ENCODE results near the gene DMBX1.

DMBX1 gene

GRCh38 chr1:46489638-46490405, at the start of gene DMBX1:
Gene DMBX1 (plus strand): TSS chr1:46489836. CDS start chr1:46507011, 17,175 bp downstream.
- FAIRE-seq: no peak

GRCh38 chr1:46440478-46440877, 49.2 kb upstream of the DMBX1 start:
- no peak for FAIRE-seq

GRCh38 chr1:46442317-46443161, 47.1 kb upstream of the DMBX1 start:
- no peak for FAIRE-seq

GRCh38 chr1:46444466-46444865, 45.2 kb upstream of the DMBX1 start:
- FAIRE-seq: no peak

GRCh38 chr1:46445773-46446256, 43.8 kb upstream of the DMBX1 start:
- FAIRE-seq: no peak

GRCh38 chr1:46446646-46447498, 42.8 kb upstream of the DMBX1 start:
- no peak for FAIRE-seq

GRCh38 chr1:46447499-46448108, 42.0 kb upstream of the DMBX1 start:
- FAIRE-seq: no peak

- no peak for FAIRE-seq
These were observed 41.3 kb upstream of the DMBX1 start for GRCh38 chr1:46448109-46448911.

- FAIRE-seq: no peak
These were observed 40.1 kb upstream of the DMBX1 start for GRCh38 chr1:46449223-46450159.

GRCh38 chr1:46450160-46450517, 39.5 kb upstream of the DMBX1 start:
- no peak for FAIRE-seq

GRCh38 chr1:46451948-46452930, 37.4 kb upstream of the DMBX1 start:
- FAIRE-seq: no peak

- no peak for FAIRE-seq
These were observed 36.7 kb upstream of the DMBX1 start for GRCh38 chr1:46452931-46453325.

- FAIRE-seq: no peak
These were observed 36.2 kb upstream of the DMBX1 start for GRCh38 chr1:46453449-46453848.

GRCh38 chr1:46455951-46456350, 33.7 kb upstream of the DMBX1 start:
- no peak for FAIRE-seq

GRCh38 chr1:46456411-46456963, 33.1 kb upstream of the DMBX1 start:
- no peak for FAIRE-seq

- no peak for FAIRE-seq
These were observed 32.5 kb upstream of the DMBX1 start for GRCh38 chr1:46457178-46457577.

- FAIRE-seq: no peak
These were observed 31.4 kb upstream of the DMBX1 start for GRCh38 chr1:46458190-46458589.

GRCh38 chr1:46458846-46459245, 30.8 kb upstream of the DMBX1 start:
- no peak for FAIRE-seq

GRCh38 chr1:46459315-46459714, 30.3 kb upstream of the DMBX1 start:
- FAIRE-seq: no peak

All from G401.6 (cell line).